Measurements from ENCODE around the gene ZNF609.
"Not testable (repeated sequence)": the region's sequence is repeated elsewhere in the genome, so short reads cannot be mapped to it uniquely, and the experiment has no call there.

The ZNF609 gene

GRCh38 chr15:64490598-64491259 is 30.4 kb downstream of the ZNF609 start:
- Histone ChIP-seq H3K9me3 (ENCODE audit: insufficient read depth, low read length) (no peaks in the 10 kb centered on the region), H3K4me1 (ENCODE audit: insufficient read depth, insufficient read length) (peaks cover 2% of the 10 kb centered on the region), H3K4me3 (ENCODE audit: insufficient read length, low read depth) (no peak overlapping the region), H3K27me3 (ENCODE audit: insufficient read depth, insufficient read length) (no peaks in the 10 kb centered on the region), H3K36me3 (ENCODE audit: insufficient read depth, insufficient read length, low read length) (peaks cover 12% of the 10 kb centered on the region), H3K9ac (ENCODE audit: insufficient read length, low read depth) (no peak overlapping the region)
- no peak for DNase-seq (ENCODE audit: low read depth, low spot score)
- TF ChIP-seq YY1 (IDR thresholded peaks at IDR 0.05; ENCODE audit: insufficient read depth, insufficient read length) (no peak), ZNF274 (IDR thresholded peaks at IDR 0.05; ENCODE audit: low read depth, low read length) (no peak), SUZ12 (IDR thresholded peaks at IDR 0.05; ENCODE audit: extremely low read depth, insufficient read depth, insufficient read length) (no peak)

GRCh38 chr15:64493641-64494040 is 33.3 kb downstream of the ZNF609 start:
- no peak overlapping the region for H3K9ac ChIP-seq (ENCODE audit: insufficient read length, low read depth)
- H3K9me3 ChIP-seq (ENCODE audit: insufficient read depth, low read length): no peaks in the 10 kb centered on the region
- TF ChIP-seq YY1 (IDR thresholded peaks at IDR 0.05; ENCODE audit: insufficient read depth, insufficient read length) (no peak), ZNF274 (IDR thresholded peaks at IDR 0.05; ENCODE audit: low read depth, low read length) (no peak), SUZ12 (IDR thresholded peaks at IDR 0.05; ENCODE audit: extremely low read depth, insufficient read depth, insufficient read length) (no peak)
- no peak for DNase-seq (ENCODE audit: low read depth, low spot score)
- no peaks in the 10 kb centered on the region for H3K4me1 ChIP-seq (ENCODE audit: insufficient read depth, insufficient read length)
- no peaks in the 10 kb centered on the region for H3K27me3 ChIP-seq (ENCODE audit: insufficient read depth, insufficient read length)
- H3K36me3 ChIP-seq (ENCODE audit: insufficient read depth, insufficient read length, low read length): peaks cover 20% of the 10 kb centered on the region
- no peak overlapping the region for H3K4me3 ChIP-seq (ENCODE audit: insufficient read length, low read depth)

- not testable (repeated sequence) for H3K27me3 ChIP-seq (ENCODE audit: insufficient read depth, insufficient read length); H3K4me1 ChIP-seq (ENCODE audit: insufficient read depth, insufficient read length); DNase-seq (ENCODE audit: low read depth, low spot score); H3K4me3 ChIP-seq (ENCODE audit: insufficient read length, low read depth); H3K9ac ChIP-seq (ENCODE audit: insufficient read length, low read depth); H3K9me3 ChIP-seq (ENCODE audit: insufficient read depth, low read length)
- H3K36me3 ChIP-seq (ENCODE audit: insufficient read depth, insufficient read length, low read length): peaks cover 40% of the 10 kb centered on the region
Observed at GRCh38 chr15:64495968-64496367, 35.6 kb downstream of the ZNF609 start.

- no peaks in the 10 kb centered on the region for H3K9me3 ChIP-seq (ENCODE audit: insufficient read depth, low read length)
- peaks cover 2% of the 10 kb centered on the region for H3K4me1 ChIP-seq (ENCODE audit: insufficient read depth, insufficient read length)
- peaks cover 57% of the 10 kb centered on the region for H3K36me3 ChIP-seq (ENCODE audit: insufficient read depth, insufficient read length, low read length)
- no peaks in the 10 kb centered on the region for H3K27me3 ChIP-seq (ENCODE audit: insufficient read depth, insufficient read length)
- no peak overlapping the region for H3K9ac ChIP-seq (ENCODE audit: insufficient read length, low read depth)
- TF ChIP-seq SUZ12 (IDR thresholded peaks at IDR 0.05; ENCODE audit: extremely low read depth, insufficient read depth, insufficient read length): no peak
- TF ChIP-seq ZNF274 (IDR thresholded peaks at IDR 0.05; ENCODE audit: low read depth, low read length): no peak
- TF ChIP-seq YY1 (IDR thresholded peaks at IDR 0.05; ENCODE audit: insufficient read depth, insufficient read length): no peak
- DNase-seq (ENCODE audit: low read depth, low spot score): no peak
- no peak overlapping the region for H3K4me3 ChIP-seq (ENCODE audit: insufficient read length, low read depth)
Observed at GRCh38 chr15:64500695-64501395, 40.5 kb downstream of the ZNF609 start.

GRCh38 chr15:64501396-64501715 is 41.0 kb downstream of the ZNF609 start:
- Histone ChIP-seq H3K36me3 (ENCODE audit: insufficient read depth, insufficient read length, low read length) (peaks cover 55% of the 10 kb centered on the region), H3K9ac (ENCODE audit: insufficient read length, low read depth) (no peak overlapping the region), H3K4me1 (ENCODE audit: insufficient read depth, insufficient read length) (peaks cover 2% of the 10 kb centered on the region), H3K9me3 (ENCODE audit: insufficient read depth, low read length) (no peaks in the 10 kb centered on the region), H3K4me3 (ENCODE audit: insufficient read length, low read depth) (no peak overlapping the region), H3K27me3 (ENCODE audit: insufficient read depth, insufficient read length) (no peaks in the 10 kb centered on the region)
- no peak for TF ChIP-seq YY1 (IDR thresholded peaks at IDR 0.05; ENCODE audit: insufficient read depth, insufficient read length)
- TF ChIP-seq ZNF274 (IDR thresholded peaks at IDR 0.05; ENCODE audit: low read depth, low read length): no peak
- TF ChIP-seq SUZ12 (IDR thresholded peaks at IDR 0.05; ENCODE audit: extremely low read depth, insufficient read depth, insufficient read length): no peak
- DNase-seq (ENCODE audit: low read depth, low spot score): no peak

- Histone ChIP-seq H3K27me3 (ENCODE audit: insufficient read depth, insufficient read length) (no peaks in the 10 kb centered on the region), H3K4me1 (ENCODE audit: insufficient read depth, insufficient read length) (peaks cover 2% of the 10 kb centered on the region), H3K36me3 (ENCODE audit: insufficient read depth, insufficient read length, low read length) (peaks cover 55% of the 10 kb centered on the region), H3K9me3 (ENCODE audit: insufficient read depth, low read length) (no peaks in the 10 kb centered on the region), H3K9ac (ENCODE audit: insufficient read length, low read depth) (no peak overlapping the region), H3K4me3 (ENCODE audit: insufficient read length, low read depth) (no peak overlapping the region)
- no peak for DNase-seq (ENCODE audit: low read depth, low spot score)
- TF ChIP-seq ZNF274 (IDR thresholded peaks at IDR 0.05; ENCODE audit: low read depth, low read length) (no peak), SUZ12 (IDR thresholded peaks at IDR 0.05; ENCODE audit: extremely low read depth, insufficient read depth, insufficient read length) (no peak), YY1 (IDR thresholded peaks at IDR 0.05; ENCODE audit: insufficient read depth, insufficient read length) (no peak)
Observed at GRCh38 chr15:64502151-64502550, 41.8 kb downstream of the ZNF609 start.

GRCh38 chr15:64502551-64502950 is 42.2 kb downstream of the ZNF609 start:
- H3K9me3 ChIP-seq (ENCODE audit: insufficient read depth, low read length): no peaks in the 10 kb centered on the region
- no peak for TF ChIP-seq YY1 (IDR thresholded peaks at IDR 0.05; ENCODE audit: insufficient read depth, insufficient read length)
- TF ChIP-seq SUZ12 (IDR thresholded peaks at IDR 0.05; ENCODE audit: extremely low read depth, insufficient read depth, insufficient read length): no peak
- TF ChIP-seq ZNF274 (IDR thresholded peaks at IDR 0.05; ENCODE audit: low read depth, low read length): no peak
- peaks cover 52% of the 10 kb centered on the region for H3K36me3 ChIP-seq (ENCODE audit: insufficient read depth, insufficient read length, low read length)
- no peak overlapping the region for H3K9ac ChIP-seq (ENCODE audit: insufficient read length, low read depth)
- DNase-seq (ENCODE audit: low read depth, low spot score): no peak
- no peak overlapping the region for H3K4me3 ChIP-seq (ENCODE audit: insufficient read length, low read depth)
- H3K27me3 ChIP-seq (ENCODE audit: insufficient read depth, insufficient read length): no peaks in the 10 kb centered on the region
- H3K4me1 ChIP-seq (ENCODE audit: insufficient read depth, insufficient read length): peaks cover 2% of the 10 kb centered on the region
